HG03159 (cell line): ENCODE data around the gene TUNAR.

Experiments
- ATAC-seq: cut with Tn5 transposase; IDR thresholded peaks from one replicate; pipeline ENCODE4 v1.9.1; 2021; ENCODE audit warnings: mild to moderate bottlenecking, moderate library complexity; ENCODE audit not compliant: unreplicated experiment

TUNAR gene

GRCh38 chr14:95911456-95911855 is 34.8 kb downstream of the TUNAR start:
- no peak for ATAC-seq

GRCh38 chr14:95915330-95915729 is 38.7 kb downstream of the TUNAR start:
- ATAC-seq = no peak

- ATAC-seq = no peak
Measured at GRCh38 chr14:95918466-95918865, 41.8 kb downstream of the TUNAR start.

GRCh38 chr14:95920769-95921438 is 44.3 kb downstream of the TUNAR start:
- no peak for ATAC-seq

GRCh38 chr14:95922080-95922479 is 45.4 kb downstream of the TUNAR start:
- ATAC-seq = no peak

- ATAC-seq = no peak
Measured at GRCh38 chr14:95928751-95929150, 52.1 kb downstream of the TUNAR start.

- ATAC-seq = no peak
Measured at GRCh38 chr14:95931384-95931783, 54.8 kb downstream of the TUNAR start.

GRCh38 chr14:95935228-95935822 is 58.7 kb downstream of the TUNAR start:
- ATAC-seq = no peak

GRCh38 chr14:95936041-95936440 is 59.4 kb downstream of the TUNAR start:
- ATAC-seq = no peak

GRCh38 chr14:95939335-95939734 is 62.7 kb downstream of the TUNAR start:
- ATAC-seq = no peak

GRCh38 chr14:95941897-95942296 is 65.3 kb downstream of the TUNAR start:
- no peak for ATAC-seq

- no peak for ATAC-seq
Measured at GRCh38 chr14:95943699-95944098, 67.1 kb downstream of the TUNAR start.

GRCh38 chr14:95944462-95944861 is 67.8 kb downstream of the TUNAR start:
- no peak for ATAC-seq

- no peak for ATAC-seq
Measured at GRCh38 chr14:95946867-95947266, 70.2 kb downstream of the TUNAR start.

- ATAC-seq = no peak
Measured at GRCh38 chr14:95948558-95948981, 71.9 kb downstream of the TUNAR start.

- no peak for ATAC-seq
Measured at GRCh38 chr14:95951359-95951758, 74.7 kb downstream of the TUNAR start.

- no peak for ATAC-seq
Measured at GRCh38 chr14:95953111-95953724, 76.6 kb downstream of the TUNAR start.

- ATAC-seq = no peak
Measured at GRCh38 chr14:95956601-95957460, 80.2 kb downstream of the TUNAR start.

- ATAC-seq = no peak
Measured at GRCh38 chr14:95958105-95958504, 81.5 kb downstream of the TUNAR start.

GRCh38 chr14:95959317-95959716 is 82.7 kb downstream of the TUNAR start:
- no peak for ATAC-seq

- no peak for ATAC-seq
Measured at GRCh38 chr14:95961481-95961880, 84.8 kb downstream of the TUNAR start.
